ENCODE measurements around the gene HCN3. TPM values are rescaled to one million over a fixed set of nuclear protein-coding genes. Genes with fewer than 3 reads are reported as not detected.

The HCN3 gene
- total and polyA plus RNA-seq, 2 of the 13 experiments (the other 11 are each of a cell fraction or from before 2014, with no cell fraction given), result 2.4 to 10.2 TPM

GRCh38 chr1:155273343-155274245 is 3.7 kb upstream of the HCN3 start, which contains the start of gene CLK2 (continued):
- TF ChIP-seq ZNF83 (CRISPR knock-in tag; IDR thresholded peaks at IDR 0.05; ENCODE audit: borderline replicate concordance) (no peak), CBX5 (CRISPR knock-in tag; IDR thresholded peaks at IDR 0.05; ENCODE audit: borderline replicate concordance) (no peak), ATF6 (CRISPR knock-in tag; conservative IDR thresholded peaks at IDR 0.05) (no peak), JUND (CRISPR knock-in tag; IDR thresholded peaks at IDR 0.05) (no peak), JARID2 (CRISPR knock-in tag; IDR thresholded peaks at IDR 0.05; ENCODE audit: insufficient replicate concordance) (no peak), SALL1 (CRISPR knock-in tag; IDR thresholded peaks at IDR 0.05) (peak; percentile 88; the same call in 1 of the 2 replicates), POLR2AphosphoS2 (IDR thresholded peaks at IDR 0.05; ENCODE audit: low read depth, low read length) (no peak), TAF15 (IDR thresholded peaks at IDR 0.05; ENCODE audit: low read depth, low read length, poor library complexity, severe bottlenecking) (no peak), ZNF329 (CRISPR knock-in tag; IDR thresholded peaks at IDR 0.05; ENCODE audit: low read depth) (no peak), HBP1 (CRISPR knock-in tag; IDR thresholded peaks at IDR 0.05; ENCODE audit: low read depth) (no peak), CHD2 (IDR thresholded peaks at IDR 0.05; ENCODE audit: low read depth, low read length) (no peak), ZNF543 (CRISPR knock-in tag; IDR thresholded peaks at IDR 0.05) (no peak), POLR2A (IDR thresholded peaks at IDR 0.05; ENCODE audit: insufficient read depth in 1 of 2, low read depth in 2 of 2, low read length in 2 of 2) (peak in 1 of 2 experiments; percentile 68; a peak in 2 of 4 replicates), ZNF430 (CRISPR knock-in tag; IDR thresholded peaks at IDR 0.05) (peak; percentile 93), GABPB1 (CRISPR knock-in tag; IDR thresholded peaks at IDR 0.05) (peak; percentile 90), ZNF772 (CRISPR knock-in tag; IDR thresholded peaks at IDR 0.05) (peak; percentile 88; the same call in 1 of the 2 replicates), ZNF124 (CRISPR knock-in tag; IDR thresholded peaks at IDR 0.05) (no peak), PRPF4 (IDR thresholded peaks at IDR 0.05; ENCODE audit: low read depth, low read length, poor library complexity, severe bottlenecking) (no peak), GRHL1 (CRISPR knock-in tag; conservative IDR thresholded peaks at IDR 0.05) (no peak), ZSCAN21 (CRISPR knock-in tag; IDR thresholded peaks at IDR 0.05; ENCODE audit: borderline replicate concordance) (peak; percentile 86), DMTF1 (CRISPR knock-in tag; IDR thresholded peaks at IDR 0.05) (no peak)
